Neuronal stem cell (in vitro differentiated cells): ENCODE results near the gene NLN.

ENCODE experiments used
- DNase-seq: peaks from one replicate; pipeline ENCODE4 v3.0.0-alpha.2; 2013; ENCODE audit warnings: low spot score
- H2AFZ ChIP-seq: one replicate; pipeline ENCODE4 v1.6.1; 2013; ENCODE audit warnings: mild to moderate bottlenecking, low read length, inconsistent platforms
- H2AK5ac ChIP-seq: 2 replicates; pipeline ENCODE4 v1.6.1; 2013; ENCODE audit warnings: low read depth, mild to moderate bottlenecking, inconsistent platforms, low read length, moderate library complexity, mixed read lengths
- H2BK120ac ChIP-seq: 2 replicates; pipeline ENCODE4 v1.6.1; 2013; ENCODE audit warnings: low read depth, mild to moderate bottlenecking, inconsistent platforms, low read length, moderate library complexity, mixed read lengths
- H2BK12ac ChIP-seq: one replicate; pipeline ENCODE4 v1.6.1; 2013; ENCODE audit warnings: low read length, inconsistent platforms
- H2BK15ac ChIP-seq: 2 replicates; pipeline ENCODE4 v1.6.1; 2013; ENCODE audit warnings: mild to moderate bottlenecking, low read length, inconsistent platforms, mixed read lengths
- H2BK5ac ChIP-seq: one replicate; pipeline ENCODE4 v1.6.1; 2013; ENCODE audit warnings: inconsistent platforms, mild to moderate bottlenecking, low read length, moderate library complexity
- H3K14ac ChIP-seq: one replicate; pipeline ENCODE4 v1.6.1; 2013; ENCODE audit warnings: low read length, inconsistent platforms
- H3K18ac ChIP-seq: 2 replicates; pipeline ENCODE4 v1.6.1; 2013; ENCODE audit warnings: low read length, inconsistent platforms
- H3K23ac ChIP-seq: 2 replicates; pipeline ENCODE4 v1.6.1; 2013; ENCODE audit warnings: low read depth, mild to moderate bottlenecking, mixed read lengths, low read length, inconsistent platforms; ENCODE audit not compliant: poor library complexity
- H3K27ac ChIP-seq: replicated peaks from 3 replicates; pipeline ENCODE4 v1.5.1; 2013; ENCODE audit warnings: low read length, inconsistent platforms
- H3K27me3 ChIP-seq, 3 experiments: 2 replicates each; pipeline ENCODE4 v1.6.1; 2013; ENCODE audit warnings: low read length in 3 of 3, mild to moderate bottlenecking in 2 of 3, inconsistent platforms in 1 of 3, low read depth in 1 of 3, mixed read lengths in 1 of 3, moderate library complexity in 1 of 3; ENCODE audit not compliant: control insufficient read depth in 3 of 3, insufficient read depth in 3 of 3
- H3K36me3 ChIP-seq, 2 donors: replicated peaks in 1 of 2; 2 replicates each; pipeline ENCODE4 v1.6.1; 2013; ENCODE audit warnings: low read length in 2 of 2; ENCODE audit not compliant: control insufficient read depth in 2 of 2, insufficient read depth in 2 of 2
- H3K4ac ChIP-seq: 2 replicates; pipeline ENCODE4 v1.6.1; 2013; ENCODE audit warnings: inconsistent platforms, mild to moderate bottlenecking, low read length, moderate library complexity
- H3K4me1 ChIP-seq, 2 donors: 1 replicate in 1 of 2; 2 replicates in 1 of 2; pipeline ENCODE4 v1.6.1; 2013; ENCODE audit warnings: low read length in 2 of 2, low read depth in 1 of 2; ENCODE audit not compliant: control insufficient read depth in 2 of 2, insufficient read depth in 1 of 2
- H3K4me2 ChIP-seq: one replicate; pipeline ENCODE4 v1.6.1; 2013; ENCODE audit warnings: mild to moderate bottlenecking, low read length, inconsistent platforms; ENCODE audit not compliant: insufficient read depth, poor library complexity, severe bottlenecking
- H3K4me3 ChIP-seq, 2 donors: 2 replicates each; pipeline ENCODE4 v1.5.1; 2013; ENCODE audit warnings: low read length in 2 of 2, mild to moderate bottlenecking in 2 of 2, inconsistent platforms in 1 of 2, moderate library complexity in 1 of 2
- H3K79me1 ChIP-seq: one replicate; pipeline ENCODE4 v1.6.1; 2013; ENCODE audit warnings: low read depth, mild to moderate bottlenecking, inconsistent platforms, low read length, moderate library complexity
- H3K9ac ChIP-seq: one replicate; pipeline ENCODE4 v1.6.1; 2013; ENCODE audit warnings: mild to moderate bottlenecking, low read depth, low read length, inconsistent platforms; ENCODE audit not compliant: poor library complexity
- H3K9me3 ChIP-seq, 2 donors: replicated peaks in 1 of 2; 2 replicates each; pipeline versions ENCODE3 to v1.6.1; 2013; ENCODE audit warnings: low read length in 2 of 2, mild to moderate bottlenecking in 2 of 2, inconsistent platforms in 1 of 2, low read depth in 1 of 2, mixed read lengths in 1 of 2, moderate library complexity in 1 of 2; ENCODE audit not compliant: control insufficient read depth in 2 of 2, insufficient read depth in 1 of 2
- H4K8ac ChIP-seq: one replicate; pipeline ENCODE4 v1.6.1; 2013; ENCODE audit warnings: low read depth, mild to moderate bottlenecking, inconsistent platforms, low read length, moderate library complexity
- H4K91ac ChIP-seq: one replicate; pipeline ENCODE4 v1.6.1; 2013; ENCODE audit warnings: low read length, low read depth, mild to moderate bottlenecking, inconsistent platforms; ENCODE audit not compliant: poor library complexity
- WGBS, 2 donors: extraction: QIAGEN DNeasy Blood & Tissue Kit; methylation state at CpG; one replicate each; pipeline ENCODE4 v1.1.7; 2013; ENCODE audit warnings: missing lambda C conversion rate in 2 of 2, mixed read lengths in 1 of 2; ENCODE audit not compliant: insufficient read length in 2 of 2, insufficient replicate concordance in 1 of 2; ENCODE audit errors: extremely low coverage in 2 of 2; 5-methylcytosine and 5-hydroxymethylcytosine counted together

NLN gene

GRCh38 chr5:65861830-65862241 is 139.8 kb downstream of the NLN start:
- no peaks in the 10 kb centered on the region for H3K79me1 ChIP-seq
- H3K4me2 ChIP-seq: no peak overlapping the region
- no peak overlapping the region for H3K23ac ChIP-seq
- H2BK5ac ChIP-seq: no peak overlapping the region
- no peak overlapping the region for H2AK5ac ChIP-seq
- no peak for DNase-seq
- H3K27ac ChIP-seq: no peak overlapping the region
- no peak overlapping the region for H2BK12ac ChIP-seq
- H3K4me1 ChIP-seq: peaks cover 0 to 6% of the 10 kb centered on the region in 2 donors
- H4K8ac ChIP-seq: no peak overlapping the region
- H3K36me3 ChIP-seq: no peaks in the 10 kb centered on the region
- H3K18ac ChIP-seq: no peak overlapping the region
- no peak overlapping the region for H4K91ac ChIP-seq
- no peak overlapping the region for H2AFZ ChIP-seq
- no CpG with 5 or more reads among the region's 3 CpGs for WGBS, 2 donors
- H3K9ac ChIP-seq: no peak overlapping the region
- no peak overlapping the region for H2BK15ac ChIP-seq
- no peaks in the 10 kb centered on the region for H3K9me3 ChIP-seq
- no peak overlapping the region for H3K4me3 ChIP-seq
- H3K27me3 ChIP-seq: no peaks in the 10 kb centered on the region
- no peak overlapping the region for H3K14ac ChIP-seq
- no peak overlapping the region for H3K4ac ChIP-seq
- no peak overlapping the region for H2BK120ac ChIP-seq

- Histone ChIP-seq H3K4me3 (no peak overlapping the region), H3K23ac (no peak overlapping the region), H3K14ac (no peak overlapping the region), H4K91ac (no peak overlapping the region), H2AK5ac (no peak overlapping the region), H3K27me3 (no peaks in the 10 kb centered on the region), H3K9me3 (no peaks in the 10 kb centered on the region), H3K4me1 (peaks cover 0 to 6% of the 10 kb centered on the region in 2 donors), H2BK120ac (no peak overlapping the region), H3K27ac (no peak overlapping the region), H4K8ac (no peak overlapping the region), H2BK15ac (no peak overlapping the region), H3K79me1 (no peaks in the 10 kb centered on the region), H3K36me3 (no peaks in the 10 kb centered on the region), H3K18ac (no peak overlapping the region), H2AFZ (peak overlapping the region; percentile 27), H3K4ac (no peak overlapping the region), H2BK5ac (no peak overlapping the region), H3K9ac (no peak overlapping the region), H3K4me2 (no peak overlapping the region), H2BK12ac (no peak overlapping the region)
- no peak for DNase-seq
These were observed 140.4 kb downstream of the NLN start for GRCh38 chr5:65862384-65862783.

GRCh38 chr5:65863747-65864146 is 141.7 kb downstream of the NLN start:
- Histone ChIP-seq H3K18ac (no peak overlapping the region), H3K23ac (no peak overlapping the region), H3K4ac (no peak overlapping the region), H3K4me2 (no peak overlapping the region), H2BK5ac (no peak overlapping the region), H2BK120ac (no peak overlapping the region), H2AFZ (no peak overlapping the region), H2BK15ac (no peak overlapping the region), H4K8ac (no peak overlapping the region), H3K9me3 (no peaks in the 10 kb centered on the region), H3K27me3 (no peaks in the 10 kb centered on the region), H3K4me3 (no peak overlapping the region), H3K79me1 (no peaks in the 10 kb centered on the region), H3K9ac (no peak overlapping the region), H4K91ac (no peak overlapping the region), H2BK12ac (no peak overlapping the region), H3K36me3 (no peaks in the 10 kb centered on the region), H3K27ac (no peak overlapping the region), H3K4me1 (peaks cover 0 to 6% of the 10 kb centered on the region in 2 donors), H3K14ac (no peak overlapping the region), H2AK5ac (no peak overlapping the region)
- WGBS, 2 donors: no CpG with 5 or more reads among the region's 2 CpGs
- DNase-seq: no peak

GRCh38 chr5:65866837-65867521 is 145.0 kb downstream of the NLN start:
- Histone ChIP-seq H2AK5ac (no peak overlapping the region), H3K36me3 (no peaks in the 10 kb centered on the region), H3K27ac (no peak overlapping the region), H3K23ac (no peak overlapping the region), H2BK120ac (no peak overlapping the region), H3K4me2 (no peak overlapping the region), H3K79me1 (no peaks in the 10 kb centered on the region), H3K14ac (no peak overlapping the region), H4K91ac (no peak overlapping the region), H3K4ac (no peak overlapping the region), H3K18ac (no peak overlapping the region), H2BK15ac (no peak overlapping the region), H3K4me1 (peaks cover 0 to 6% of the 10 kb centered on the region in 2 donors), H2AFZ (no peak overlapping the region), H3K9me3 (no peaks in the 10 kb centered on the region), H3K27me3 (no peaks in the 10 kb centered on the region), H3K9ac (no peak overlapping the region), H3K4me3 (no peak overlapping the region), H2BK12ac (no peak overlapping the region), H2BK5ac (no peak overlapping the region), H4K8ac (no peak overlapping the region)
- DNase-seq: no peak
- no CpG with 5 or more reads among the region's 6 CpGs for WGBS, 2 donors
